Body of pancreas (tissue), 4 donors: ENCODE results near the gene PPP1R9A. TPM values are rescaled to one million over a fixed set of nuclear protein-coding genes. Genes with fewer than 3 reads are reported as not detected.

ENCODE experiments used
- ATAC-seq: fragments of 150-250 bp; one replicate; pipeline ENCODE4 v1.9.1; 2016
- DNase-seq, 4 donors: peaks; one replicate each; pipeline ENCODE4 v3.0.0-alpha.2; 2019
- H3K27ac ChIP-seq, 4 donors: fragments of 200-600 bp; sonication (generic); 1 replicate in 3 of 4; 2 replicates in 1 of 4; pipeline versions ENCODE4 v1.5.1 to v1.6.1; 2016 to 2019; ENCODE audit warnings: mild to moderate bottlenecking in 1 of 4, mixed read lengths in 1 of 4, moderate library complexity in 1 of 4
- H3K27me3 ChIP-seq, 2 donors: fragments of 200-600 bp; sonication (generic); one replicate each; pipeline ENCODE4 v1.6.0; 2016; ENCODE audit warnings: mild to moderate bottlenecking in 1 of 2
- H3K36me3 ChIP-seq, 2 donors: fragments of 200-600 bp; sonication (generic); replicated peaks in 1 of 2; 2 replicates each; pipeline ENCODE4 v1.5.1; 2016; ENCODE audit warnings: low read depth in 2 of 2; ENCODE audit not compliant: insufficient read depth in 1 of 2
- H3K4me1 ChIP-seq: fragments of 200-600 bp; sonication (generic); one replicate; pipeline ENCODE4 v1.6.0; 2016
- H3K4me3 ChIP-seq, 2 donors: fragments of 200-600 bp; sonication (generic); 1 replicate in 1 of 2; 2 replicates in 1 of 2; pipeline ENCODE4 v1.5.1; 2016 to 2019
- H3K9me3 ChIP-seq, 3 donors: fragments of 200-600 bp; sonication (generic); 1 replicate in 2 of 3; 2 replicates in 1 of 3; pipeline ENCODE4 v1.5.1; 2016
- CTCF ChIP-seq, 7 experiments: fragments of 450-650 bp in 4 of 7; fragments of 200-600 bp in 3 of 7; sonication (generic) in 3 of 7; IDR thresholded peaks; one replicate each; pipeline ENCODE4 v1.5.1; 2016 to 2019; ENCODE audit warnings: antibody characterized with exemption in 7 of 7
- POLR2A ChIP-seq, 3 donors: fragments of 450-650 bp; IDR thresholded peaks; one replicate each; pipeline ENCODE4 v1.6.1; 2016; ENCODE audit warnings: antibody characterized with exemption in 3 of 3, mild to moderate bottlenecking in 2 of 3
- WGBS, 2 donors: methylation state at CpG; one replicate each; pipeline ENCODE4 v1.1.5; 2017; 5-methylcytosine and 5-hydroxymethylcytosine counted together
- intact Hi-C: fragments of 100-400 bp; cut with DNase I; formaldehyde crosslinking; loops from one replicate; pipeline ENCODE4 v1.15.1; 2023
- total RNA-seq, 2 donors: library from RNA; depleted of rRNA; stranded (reverse); fragments of >200 nt; gene quantifications; one replicate each; pipeline ENCODE4 v1.1.0, GENCODE V29; 2016

The PPP1R9A gene
- total RNA-seq, 2 donors from 2014 or later, result 16.1 to 44.2 TPM

- H3K4me1 ChIP-seq, result no peaks in the 10 kb centered on the region
- WGBS, 2 donors, result 86 to 89% methylated on average over 5 of the region's 5 CpGs
- TF ChIP-seq CTCF (IDR thresholded peaks at IDR 0.05), result no peak
Measured at GRCh38 chr7:95269640-95270039, 362.2 kb downstream of the PPP1R9A start.

GRCh38 chr7:95276114-95276513 lies 368.7 kb downstream of the PPP1R9A start:
- Histone ChIP-seq H3K36me3 (no peaks in the 10 kb centered on the region), H3K27ac (no peak overlapping the region), H3K27me3 (no peaks in the 10 kb centered on the region), H3K4me1 (no peaks in the 10 kb centered on the region), H3K4me3 (no peak overlapping the region), H3K9me3 (no peaks in the 10 kb centered on the region)
- WGBS, 2 donors, result 58 to 87% methylated on average over 2 of the region's 2 CpGs
- intact Hi-C loops, result no loop called here
- ATAC-seq (no peak), DNase-seq (peak in 1 of 4 donors; percentile 10)
- no peak for TF ChIP-seq POLR2A (IDR thresholded peaks at IDR 0.05)
- no peak for TF ChIP-seq CTCF (IDR thresholded peaks at IDR 0.05)

More at GRCh38 chr7:95269640-95270039, 362.2 kb downstream of the PPP1R9A start:
- Histone ChIP-seq H3K36me3 (no peaks in the 10 kb centered on the region), H3K4me3 (no peak overlapping the region), H3K9me3 (no peaks in the 10 kb centered on the region), H3K27me3 (no peaks in the 10 kb centered on the region), H3K27ac (no peak overlapping the region)
- DNase-seq (no peak), ATAC-seq (no peak)
- intact Hi-C loops, result no loop called here

GRCh38 chr7:95279417-95279816 lies 372.0 kb downstream of the PPP1R9A start:
- Histone ChIP-seq H3K27me3 (no peaks in the 10 kb centered on the region), H3K4me3 (no peak overlapping the region), H3K4me1 (no peaks in the 10 kb centered on the region), H3K36me3 (no peaks in the 10 kb centered on the region), H3K27ac (no peak overlapping the region), H3K9me3 (no peaks in the 10 kb centered on the region)
- WGBS, 2 donors, result 55 to 62% methylated on average over 2 of the region's 2 CpGs
- DNase-seq, result no peak
- ATAC-seq, result no peak
- TF ChIP-seq POLR2A (IDR thresholded peaks at IDR 0.05) (no peak), CTCF (IDR thresholded peaks at IDR 0.05) (no peak)
- intact Hi-C loops, result no loop called here

GRCh38 chr7:95286096-95286495 lies 378.7 kb downstream of the PPP1R9A start:
- DNase-seq, result no peak
- H3K27ac ChIP-seq, result no peak overlapping the region
- H3K4me3 ChIP-seq, result no peak overlapping the region
- 63 to 67% methylated on average over 2 of the region's 2 CpGs for WGBS, 2 donors
- no peaks in the 10 kb centered on the region for H3K36me3 ChIP-seq
- H3K9me3 ChIP-seq, result no peaks in the 10 kb centered on the region
- H3K27me3 ChIP-seq, result no peaks in the 10 kb centered on the region
- H3K4me1 ChIP-seq, result no peaks in the 10 kb centered on the region
- no peak for ATAC-seq
- intact Hi-C loops, result no loop called here
- TF ChIP-seq CTCF (IDR thresholded peaks at IDR 0.05), result no peak
- TF ChIP-seq POLR2A (IDR thresholded peaks at IDR 0.05), result no peak

GRCh38 chr7:95290166-95290830 lies 382.9 kb downstream of the PPP1R9A start:
- no peaks in the 10 kb centered on the region for H3K36me3 ChIP-seq
- no peak for TF ChIP-seq CTCF (IDR thresholded peaks at IDR 0.05)
- no peak for TF ChIP-seq POLR2A (IDR thresholded peaks at IDR 0.05)

More at GRCh38 chr7:95290166-95290830, 382.9 kb downstream of the PPP1R9A start:
- no peak for DNase-seq
- Histone ChIP-seq H3K27me3 (no peaks in the 10 kb centered on the region), H3K27ac (no peak overlapping the region), H3K4me1 (no peaks in the 10 kb centered on the region), H3K9me3 (no peaks in the 10 kb centered on the region), H3K4me3 (no peak overlapping the region)
- intact Hi-C loops, result no loop called here
- no peak for ATAC-seq
- WGBS, 2 donors, result 92 to 97% methylated on average over 7 of the region's 7 CpGs
